HEK293 (cell line): ENCODE measurements around the gene ITPR2.

Experiments
- KLF16 ChIP-seq: fragments of 450-650 bp; formaldehyde crosslinking; IDR thresholded peaks from 2 replicates; pipeline ENCODE4 v1.5.1; 2017; ENCODE audit warnings: missing biosample characterization, missing genetic modification characterization
- TF ChIP-seq, protein P1 (sequence below): fragments of 450-650 bp; formaldehyde crosslinking; IDR thresholded peaks from 2 replicates; pipeline ENCODE4 v1.5.1; 2016; ENCODE audit warnings: missing biosample characterization, missing genetic modification characterization

DNA sequence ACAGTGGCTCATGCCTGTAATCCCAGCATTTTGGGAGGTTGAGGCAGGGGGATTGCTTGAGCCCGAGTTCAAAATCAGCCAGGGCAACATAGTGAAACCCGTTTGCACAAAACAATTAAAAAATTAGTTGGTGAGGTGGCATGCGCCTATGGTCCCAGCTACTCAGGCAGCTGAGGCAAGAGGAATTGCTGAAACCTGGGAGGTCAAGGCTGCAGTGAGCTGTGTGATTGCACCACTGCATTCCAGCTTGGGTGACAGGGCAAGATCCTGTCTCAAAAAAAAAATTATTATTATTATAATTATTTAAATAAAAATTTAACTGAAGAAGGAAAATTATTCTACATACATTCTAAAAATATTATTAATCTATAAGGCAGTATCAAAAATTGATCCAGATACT, 164.1 kb downstream of the ITPR2 start:
- no peak for TF ChIP-seq KLF16 (tag by site-specific recombination)
- TF ChIP-seq, protein P1, sequence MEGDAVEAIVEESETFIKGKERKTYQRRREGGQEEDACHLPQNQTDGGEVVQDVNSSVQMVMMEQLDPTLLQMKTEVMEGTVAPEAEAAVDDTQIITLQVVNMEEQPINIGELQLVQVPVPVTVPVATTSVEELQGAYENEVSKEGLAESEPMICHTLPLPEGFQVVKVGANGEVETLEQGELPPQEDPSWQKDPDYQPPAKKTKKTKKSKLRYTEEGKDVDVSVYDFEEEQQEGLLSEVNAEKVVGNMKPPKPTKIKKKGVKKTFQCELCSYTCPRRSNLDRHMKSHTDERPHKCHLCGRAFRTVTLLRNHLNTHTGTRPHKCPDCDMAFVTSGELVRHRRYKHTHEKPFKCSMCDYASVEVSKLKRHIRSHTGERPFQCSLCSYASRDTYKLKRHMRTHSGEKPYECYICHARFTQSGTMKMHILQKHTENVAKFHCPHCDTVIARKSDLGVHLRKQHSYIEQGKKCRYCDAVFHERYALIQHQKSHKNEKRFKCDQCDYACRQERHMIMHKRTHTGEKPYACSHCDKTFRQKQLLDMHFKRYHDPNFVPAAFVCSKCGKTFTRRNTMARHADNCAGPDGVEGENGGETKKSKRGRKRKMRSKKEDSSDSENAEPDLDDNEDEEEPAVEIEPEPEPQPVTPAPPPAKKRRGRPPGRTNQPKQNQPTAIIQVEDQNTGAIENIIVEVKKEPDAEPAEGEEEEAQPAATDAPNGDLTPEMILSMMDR: no peak
